HCT116 (cell line): ENCODE results near the gene POLN. TPM values are rescaled to one million over a fixed set of nuclear protein-coding genes. Genes with fewer than 3 reads are reported as not detected.

Source experiments
- ATAC-seq: fragments of 200-7000 bp; cut with Tn5 transposase; 2 replicates; pipeline ENCODE4 v1.9.1; 2020; ENCODE audit warnings: mild to moderate bottlenecking, moderate library complexity
- BruUV-seq: library from RNA; stranded (reverse); fragments of 400-500 nt; replicated peaks from 2 replicates; lab custom pipeline; 2021; lab: Mats Ljungman, UMichigan
- CTCF ChIA-PET: fragments of 300-600 bp; sonication (Branson Sonifier 250); formaldehyde crosslinking; loops from one replicate; lab custom pipeline; 2021; ENCODE audit warnings: antibody characterized with exemption; lab: Charles Lee
- POLR2A ChIA-PET: fragments of 300-600, 350-600 bp; sonication (Branson Sonifier 250); formaldehyde crosslinking; loops from one replicate; lab custom pipeline; 2021; ENCODE audit warnings: antibody characterized with exemption; lab: Charles Lee
- RAD21 ChIA-PET, 2 experiments: fragments of 300-600 bp; sonication (Branson Sonifier 250); formaldehyde crosslinking; loops; one replicate each; lab custom pipeline; 2023; ENCODE audit warnings: low total read pairs in 2 of 2; ENCODE audit not compliant: uncharacterized antibody in 2 of 2, unreplicated experiment in 2 of 2, low non-redundant PET in 1 of 2; lab: Charles Lee
- DNase-seq: peaks from one replicate; pipeline ENCODE4 v3.0.0-alpha.2; 2010; ENCODE audit warnings: low read depth, low spot score
- H2AFZ ChIP-seq: fragments of 200-600 bp; shearing (Covaris generic), sonication (generic); 2 replicates; pipeline ENCODE4 v1.6.1; 2017; ENCODE audit warnings: low read depth, mixed run types, mixed read lengths, antibody characterized with exemption, low read length; ENCODE audit not compliant: poor library complexity, severe bottlenecking
- H3K27ac ChIP-seq: 2 replicates; pipeline ENCODE4 v1.5.1; 2012; ENCODE audit warnings: low read depth, low read length
- H3K27me3 ChIP-seq: fragments of 200-600 bp; sonication (generic); 2 replicates; pipeline ENCODE4 v1.6.1; 2016; ENCODE audit warnings: mixed run types, low read length, mixed read lengths; ENCODE audit not compliant: insufficient read depth
- H3K36me3 ChIP-seq, 2 experiments: fragments of 200-500 bp in 1 of 2; fragments of 200-600 bp in 1 of 2; sonication (Bioruptor generic) in 1 of 2; sonication (generic) in 1 of 2; 2 replicates each; pipeline versions ENCODE4 v1.5.1 to v1.6.1; 2014 to 2016; ENCODE audit warnings: low read length in 2 of 2, inconsistent platforms in 1 of 2, mixed read lengths in 1 of 2, mixed run types in 1 of 2; ENCODE audit not compliant: insufficient read depth in 2 of 2, control insufficient read depth in 1 of 2
- H3K4me1 ChIP-seq, 2 experiments: fragments of 200-600 bp in 1 of 2; sonication (generic) in 1 of 2; 2 replicates each; pipeline versions ENCODE4 v1.5.1 to v1.6.1; 2012 to 2017; ENCODE audit warnings: low read length in 2 of 2, inconsistent platforms in 1 of 2, mild to moderate bottlenecking in 1 of 2, mixed read lengths in 1 of 2, mixed run types in 1 of 2, moderate library complexity in 1 of 2; ENCODE audit not compliant: insufficient read depth in 2 of 2, control insufficient read depth in 1 of 2
- H3K4me2 ChIP-seq: fragments of 200-600 bp; sonication (generic); 2 replicates; pipeline ENCODE4 v1.6.1; 2017; ENCODE audit warnings: mixed run types, low read length, mixed read lengths
- H3K4me3 ChIP-seq, 2 experiments: fragments of 200-600 bp in 1 of 2; sonication (generic) in 1 of 2; replicated peaks in 1 of 2; 2 replicates each; pipeline ENCODE4 v1.5.1; 2011 to 2016; ENCODE audit warnings: low read length in 2 of 2, control low read depth in 1 of 2, low read depth in 1 of 2, mild to moderate bottlenecking in 1 of 2, mixed read lengths in 1 of 2, mixed run types in 1 of 2
- H3K79me2 ChIP-seq: fragments of 200-600 bp; sonication (generic); 2 replicates; pipeline ENCODE4 v1.6.1; 2017; ENCODE audit warnings: mild to moderate bottlenecking, mixed run types, low read length, moderate library complexity, mixed read lengths; ENCODE audit not compliant: insufficient read depth
- H3K9ac ChIP-seq: fragments of 200-600 bp; sonication (generic); 2 replicates; pipeline ENCODE4 v1.6.1; 2016; ENCODE audit warnings: low read length, mixed read lengths
- H3K9me2 ChIP-seq: fragments of 200-600 bp; sonication (generic), shearing (Covaris generic); 2 replicates; pipeline ENCODE4 v1.6.1; 2017; ENCODE audit warnings: mixed run types, mild to moderate bottlenecking, moderate library complexity; ENCODE audit not compliant: insufficient read depth
- H3K9me3 ChIP-seq, 2 experiments: fragments of 200-500 bp in 1 of 2; fragments of 200-600 bp in 1 of 2; sonication (Bioruptor generic) in 1 of 2; sonication (generic) in 1 of 2; 2 replicates each; pipeline ENCODE4 v1.6.1; 2014 to 2017; ENCODE audit warnings: low read length in 2 of 2, mixed read lengths in 2 of 2, inconsistent platforms in 1 of 2, low read depth in 1 of 2, mild to moderate bottlenecking in 1 of 2, mixed run types in 1 of 2, moderate library complexity in 1 of 2; ENCODE audit not compliant: control insufficient read depth in 1 of 2, insufficient read depth in 1 of 2
- H4K20me1 ChIP-seq: fragments of 200-600 bp; sonication (generic), shearing (Covaris generic); 2 replicates; pipeline ENCODE4 v1.6.1; 2017; ENCODE audit warnings: mixed run types, mild to moderate bottlenecking, moderate library complexity; ENCODE audit not compliant: insufficient read depth
- CBX3 ChIP-seq: IDR thresholded peaks from 2 replicates; pipeline ENCODE4 v1.6.1; 2012; ENCODE audit warnings: low read depth
- CEBPB ChIP-seq: IDR thresholded peaks from 2 replicates; pipeline ENCODE4 v1.6.1; 2012; ENCODE audit warnings: low read depth
- EZH2phosphoT487 ChIP-seq: fragments of 200-600 bp; IDR thresholded peaks from 2 replicates; pipeline ENCODE4 v1.6.1; 2018; ENCODE audit warnings: antibody characterized with exemption, borderline replicate concordance
- FOSL1 ChIP-seq: IDR thresholded peaks from 2 replicates; pipeline ENCODE4 v1.6.1; 2012; ENCODE audit warnings: low read depth
- POLR2A ChIP-seq: IDR thresholded peaks from 2 replicates; pipeline ENCODE4 v1.7.0; 2011; ENCODE audit warnings: borderline replicate concordance; ENCODE audit not compliant: insufficient read depth, insufficient read length; ENCODE audit errors: extremely low read depth
- POLR2AphosphoS5 ChIP-seq: IDR thresholded peaks from 2 replicates; pipeline ENCODE4 v1.6.1; 2011; ENCODE audit warnings: mild to moderate bottlenecking, low read depth, low read length, moderate library complexity
- SIN3A ChIP-seq: IDR thresholded peaks from 2 replicates; pipeline ENCODE4 v1.6.1; 2012; ENCODE audit warnings: low read depth
- SP1 ChIP-seq: IDR thresholded peaks from 2 replicates; pipeline ENCODE4 v1.6.1; 2012; ENCODE audit warnings: low read depth
- TCF7L2 ChIP-seq: IDR thresholded peaks from 2 replicates; pipeline ENCODE4 v1.7.0; 2011; ENCODE audit warnings: borderline replicate concordance, inconsistent platforms; ENCODE audit not compliant: insufficient read depth, insufficient read length; ENCODE audit errors: extremely low read depth
- YY1 ChIP-seq: IDR thresholded peaks from 2 replicates; pipeline ENCODE4 v1.6.1; 2011; ENCODE audit warnings: low read length, low read depth, moderate library complexity, mild to moderate bottlenecking; ENCODE audit not compliant: insufficient replicate concordance; ENCODE audit errors: extremely low read depth
- intact Hi-C: fragments of 100-400 bp; cut with micrococcal nuclease; formaldehyde crosslinking; loops from 2 replicates; pipeline ENCODE4 v1.10.0; 2022
- total RNA-seq: library from RNA; stranded (reverse); gene quantifications from one replicate; pipeline ENCODE4 v1.2.1, GENCODE V29; 2021; ENCODE audit not compliant: unreplicated experiment
- TF ChIP-seq, protein P1 (sequence below): IDR thresholded peaks from 2 replicates; pipeline ENCODE4 v1.6.1; 2012
- TF ChIP-seq, protein P2 (sequence below), 3 experiments: fragments of 200-600 bp in 1 of 3; sonication (generic) in 1 of 3; IDR thresholded peaks in 2 of 3; conservative IDR thresholded peaks in 1 of 3; 2 replicates each; pipeline ENCODE4 v1.5.1; 2012 to 2017; ENCODE audit warnings: low read depth in 2 of 3, low read length in 2 of 3, antibody characterized with exemption in 1 of 3, borderline replicate concordance in 1 of 3, control low read depth in 1 of 3, mild to moderate bottlenecking in 1 of 3, mixed read lengths in 1 of 3, mixed run types in 1 of 3, moderate library complexity in 1 of 3; ENCODE audit not compliant: insufficient read depth in 1 of 3
- TF ChIP-seq, protein P3 (sequence below): IDR thresholded peaks from 2 replicates; pipeline ENCODE4 v1.6.1; 2012; ENCODE audit warnings: low read depth

The POLN gene
- total RNA-seq, 1 experiment from 2014 or later: 3.1 TPM

DNA sequence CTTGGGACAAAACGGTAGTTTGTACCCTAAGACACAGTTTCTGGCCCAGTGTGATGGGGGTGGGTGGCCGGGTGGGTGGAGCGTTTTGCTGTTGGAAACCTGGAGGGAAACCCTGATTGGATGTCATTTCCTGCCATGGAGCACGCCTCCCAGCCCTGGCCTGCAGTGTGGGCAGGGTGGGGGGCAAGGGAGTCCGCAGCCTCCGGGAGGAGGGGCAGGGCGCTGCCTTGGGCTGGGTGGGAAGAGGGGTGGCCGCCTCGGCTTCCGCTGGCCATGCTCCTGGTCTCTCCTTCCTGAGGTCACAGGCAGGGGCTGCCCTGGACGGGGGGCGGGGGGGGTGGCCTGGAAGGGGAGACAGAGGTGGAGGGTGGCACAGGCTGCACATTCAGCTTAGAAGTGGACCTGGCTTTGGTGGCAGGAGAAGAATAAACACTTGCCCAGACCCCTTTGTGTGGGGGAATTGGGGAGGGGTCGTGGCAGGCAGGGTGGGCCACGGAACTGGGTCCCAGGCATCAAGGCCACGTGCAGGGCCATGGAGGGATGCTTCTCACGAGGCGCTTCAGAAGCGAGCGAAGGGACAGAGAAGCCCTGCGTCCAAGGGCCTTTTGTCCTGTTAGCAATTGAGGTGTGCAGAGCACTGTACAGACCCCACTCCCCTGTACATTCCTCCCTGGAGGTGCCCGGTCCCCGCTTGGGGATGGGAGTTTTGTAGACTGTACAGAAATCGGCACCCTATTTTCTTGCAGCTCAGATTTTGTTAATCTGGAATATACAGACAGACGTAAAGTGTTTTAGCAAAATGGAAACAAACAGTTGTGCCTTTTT is 176.6 kb downstream of the POLN start:
- intact Hi-C loops: no loop called here
- no peaks in the 10 kb centered on the region for H3K9me3 ChIP-seq
- no peak for DNase-seq
- H3K27me3 ChIP-seq: no peaks in the 10 kb centered on the region
- no peaks in the 10 kb centered on the region for H4K20me1 ChIP-seq
- no peaks in the 10 kb centered on the region for H3K79me2 ChIP-seq
- no peaks in the 10 kb centered on the region for H3K36me3 ChIP-seq
- no peak for TF ChIP-seq SIN3A
- TF ChIP-seq FOSL1: no peak
- TF ChIP-seq POLR2A: no peak
- no peak for TF ChIP-seq CEBPB
- no peak for TF ChIP-seq POLR2AphosphoS5
- TF ChIP-seq, protein P1, sequence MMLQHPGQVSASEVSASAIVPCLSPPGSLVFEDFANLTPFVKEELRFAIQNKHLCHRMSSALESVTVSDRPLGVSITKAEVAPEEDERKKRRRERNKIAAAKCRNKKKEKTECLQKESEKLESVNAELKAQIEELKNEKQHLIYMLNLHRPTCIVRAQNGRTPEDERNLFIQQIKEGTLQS: no peak
- no peak for TF ChIP-seq TCF7L2
- TF ChIP-seq, protein P2, sequence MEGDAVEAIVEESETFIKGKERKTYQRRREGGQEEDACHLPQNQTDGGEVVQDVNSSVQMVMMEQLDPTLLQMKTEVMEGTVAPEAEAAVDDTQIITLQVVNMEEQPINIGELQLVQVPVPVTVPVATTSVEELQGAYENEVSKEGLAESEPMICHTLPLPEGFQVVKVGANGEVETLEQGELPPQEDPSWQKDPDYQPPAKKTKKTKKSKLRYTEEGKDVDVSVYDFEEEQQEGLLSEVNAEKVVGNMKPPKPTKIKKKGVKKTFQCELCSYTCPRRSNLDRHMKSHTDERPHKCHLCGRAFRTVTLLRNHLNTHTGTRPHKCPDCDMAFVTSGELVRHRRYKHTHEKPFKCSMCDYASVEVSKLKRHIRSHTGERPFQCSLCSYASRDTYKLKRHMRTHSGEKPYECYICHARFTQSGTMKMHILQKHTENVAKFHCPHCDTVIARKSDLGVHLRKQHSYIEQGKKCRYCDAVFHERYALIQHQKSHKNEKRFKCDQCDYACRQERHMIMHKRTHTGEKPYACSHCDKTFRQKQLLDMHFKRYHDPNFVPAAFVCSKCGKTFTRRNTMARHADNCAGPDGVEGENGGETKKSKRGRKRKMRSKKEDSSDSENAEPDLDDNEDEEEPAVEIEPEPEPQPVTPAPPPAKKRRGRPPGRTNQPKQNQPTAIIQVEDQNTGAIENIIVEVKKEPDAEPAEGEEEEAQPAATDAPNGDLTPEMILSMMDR (IDR thresholded peaks at IDR 0.05 in 2 of 3, conservative IDR thresholded peaks at IDR 0.05 in 1 of 3; ENCODE audit: borderline replicate concordance in 1 of 3, insufficient read depth in 1 of 3, low read depth in 2 of 3, low read length in 2 of 3): no peak
- no peak for TF ChIP-seq CBX3
- TF ChIP-seq, protein P3, sequence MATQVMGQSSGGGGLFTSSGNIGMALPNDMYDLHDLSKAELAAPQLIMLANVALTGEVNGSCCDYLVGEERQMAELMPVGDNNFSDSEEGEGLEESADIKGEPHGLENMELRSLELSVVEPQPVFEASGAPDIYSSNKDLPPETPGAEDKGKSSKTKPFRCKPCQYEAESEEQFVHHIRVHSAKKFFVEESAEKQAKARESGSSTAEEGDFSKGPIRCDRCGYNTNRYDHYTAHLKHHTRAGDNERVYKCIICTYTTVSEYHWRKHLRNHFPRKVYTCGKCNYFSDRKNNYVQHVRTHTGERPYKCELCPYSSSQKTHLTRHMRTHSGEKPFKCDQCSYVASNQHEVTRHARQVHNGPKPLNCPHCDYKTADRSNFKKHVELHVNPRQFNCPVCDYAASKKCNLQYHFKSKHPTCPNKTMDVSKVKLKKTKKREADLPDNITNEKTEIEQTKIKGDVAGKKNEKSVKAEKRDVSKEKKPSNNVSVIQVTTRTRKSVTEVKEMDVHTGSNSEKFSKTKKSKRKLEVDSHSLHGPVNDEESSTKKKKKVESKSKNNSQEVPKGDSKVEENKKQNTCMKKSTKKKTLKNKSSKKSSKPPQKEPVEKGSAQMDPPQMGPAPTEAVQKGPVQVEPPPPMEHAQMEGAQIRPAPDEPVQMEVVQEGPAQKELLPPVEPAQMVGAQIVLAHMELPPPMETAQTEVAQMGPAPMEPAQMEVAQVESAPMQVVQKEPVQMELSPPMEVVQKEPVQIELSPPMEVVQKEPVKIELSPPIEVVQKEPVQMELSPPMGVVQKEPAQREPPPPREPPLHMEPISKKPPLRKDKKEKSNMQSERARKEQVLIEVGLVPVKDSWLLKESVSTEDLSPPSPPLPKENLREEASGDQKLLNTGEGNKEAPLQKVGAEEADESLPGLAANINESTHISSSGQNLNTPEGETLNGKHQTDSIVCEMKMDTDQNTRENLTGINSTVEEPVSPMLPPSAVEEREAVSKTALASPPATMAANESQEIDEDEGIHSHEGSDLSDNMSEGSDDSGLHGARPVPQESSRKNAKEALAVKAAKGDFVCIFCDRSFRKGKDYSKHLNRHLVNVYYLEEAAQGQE: no peak
- TF ChIP-seq YY1: no peak
- no peak for TF ChIP-seq EZH2phosphoT487
- no peak for TF ChIP-seq SP1
- H2AFZ ChIP-seq: no peak overlapping the region
- ChIA-PET POLR2A (no interaction called here), CTCF (no interaction called here), RAD21 (no interaction called here)
- H3K4me3 ChIP-seq: no peak overlapping the region
- ATAC-seq: no peak
- H3K9me2 ChIP-seq: no peaks in the 10 kb centered on the region
- H3K9ac ChIP-seq: no peak overlapping the region
- no TSS peak for BruUV-seq
- H3K27ac ChIP-seq: no peak overlapping the region
- peaks cover 0 to 18% of the 10 kb centered on the region in 2 experiments; a peak in 2 of 4 replicates for H3K4me1 ChIP-seq
- H3K4me2 ChIP-seq: no peak overlapping the region
